Measurements from ENCODE around the gene STX18.

DNA sequence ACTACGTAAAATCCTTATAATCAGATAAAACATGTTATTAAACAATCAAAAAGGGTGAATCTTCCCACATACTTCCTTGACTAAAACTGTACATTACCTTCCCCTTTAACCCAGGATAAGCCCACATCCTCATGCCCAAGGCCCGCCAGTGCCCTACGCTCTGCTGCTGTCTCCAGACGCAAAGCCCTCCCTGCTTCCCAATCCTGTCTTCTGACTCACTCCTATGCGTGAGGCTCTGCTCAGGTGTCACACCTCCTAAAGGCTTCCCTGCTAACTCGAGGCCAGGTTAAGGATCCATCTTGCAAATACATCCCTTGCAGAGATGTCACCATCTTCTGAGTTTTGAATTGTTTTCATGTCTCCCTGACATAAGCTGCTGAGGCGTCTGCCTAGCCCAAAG is 61.6 kb downstream of the STX18 start:
- TF ChIP-seq, protein P1, sequence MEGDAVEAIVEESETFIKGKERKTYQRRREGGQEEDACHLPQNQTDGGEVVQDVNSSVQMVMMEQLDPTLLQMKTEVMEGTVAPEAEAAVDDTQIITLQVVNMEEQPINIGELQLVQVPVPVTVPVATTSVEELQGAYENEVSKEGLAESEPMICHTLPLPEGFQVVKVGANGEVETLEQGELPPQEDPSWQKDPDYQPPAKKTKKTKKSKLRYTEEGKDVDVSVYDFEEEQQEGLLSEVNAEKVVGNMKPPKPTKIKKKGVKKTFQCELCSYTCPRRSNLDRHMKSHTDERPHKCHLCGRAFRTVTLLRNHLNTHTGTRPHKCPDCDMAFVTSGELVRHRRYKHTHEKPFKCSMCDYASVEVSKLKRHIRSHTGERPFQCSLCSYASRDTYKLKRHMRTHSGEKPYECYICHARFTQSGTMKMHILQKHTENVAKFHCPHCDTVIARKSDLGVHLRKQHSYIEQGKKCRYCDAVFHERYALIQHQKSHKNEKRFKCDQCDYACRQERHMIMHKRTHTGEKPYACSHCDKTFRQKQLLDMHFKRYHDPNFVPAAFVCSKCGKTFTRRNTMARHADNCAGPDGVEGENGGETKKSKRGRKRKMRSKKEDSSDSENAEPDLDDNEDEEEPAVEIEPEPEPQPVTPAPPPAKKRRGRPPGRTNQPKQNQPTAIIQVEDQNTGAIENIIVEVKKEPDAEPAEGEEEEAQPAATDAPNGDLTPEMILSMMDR (IDR thresholded peaks at IDR 0.05) = no peak
- no peak for TF ChIP-seq POLR2A (IDR thresholded peaks at IDR 0.05)

Measured in thyroid gland (tissue), 4 donors.